ENCODE data around the gene SLC9C1. TPM values are rescaled to one million over a fixed set of nuclear protein-coding genes. Genes with fewer than 3 reads are reported as not detected.

SLC9C1 gene
- polyA plus RNA-seq, 1 experiment, result not detected

- CTCF ChIA-PET, result no interaction called here
- DNase-seq (ENCODE audit: low read depth), result no peak
- no peaks in the 10 kb centered on the region for H3K27me3 ChIP-seq (ENCODE audit: control insufficient read depth, insufficient read depth, low read length)
- POLR2A ChIA-PET, result no interaction called here
- no peaks in the 10 kb centered on the region for H3K36me3 ChIP-seq (ENCODE audit: control insufficient read depth, insufficient read depth, low read length)
- TF ChIP-seq, protein P1, sequence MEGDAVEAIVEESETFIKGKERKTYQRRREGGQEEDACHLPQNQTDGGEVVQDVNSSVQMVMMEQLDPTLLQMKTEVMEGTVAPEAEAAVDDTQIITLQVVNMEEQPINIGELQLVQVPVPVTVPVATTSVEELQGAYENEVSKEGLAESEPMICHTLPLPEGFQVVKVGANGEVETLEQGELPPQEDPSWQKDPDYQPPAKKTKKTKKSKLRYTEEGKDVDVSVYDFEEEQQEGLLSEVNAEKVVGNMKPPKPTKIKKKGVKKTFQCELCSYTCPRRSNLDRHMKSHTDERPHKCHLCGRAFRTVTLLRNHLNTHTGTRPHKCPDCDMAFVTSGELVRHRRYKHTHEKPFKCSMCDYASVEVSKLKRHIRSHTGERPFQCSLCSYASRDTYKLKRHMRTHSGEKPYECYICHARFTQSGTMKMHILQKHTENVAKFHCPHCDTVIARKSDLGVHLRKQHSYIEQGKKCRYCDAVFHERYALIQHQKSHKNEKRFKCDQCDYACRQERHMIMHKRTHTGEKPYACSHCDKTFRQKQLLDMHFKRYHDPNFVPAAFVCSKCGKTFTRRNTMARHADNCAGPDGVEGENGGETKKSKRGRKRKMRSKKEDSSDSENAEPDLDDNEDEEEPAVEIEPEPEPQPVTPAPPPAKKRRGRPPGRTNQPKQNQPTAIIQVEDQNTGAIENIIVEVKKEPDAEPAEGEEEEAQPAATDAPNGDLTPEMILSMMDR (IDR thresholded peaks at IDR 0.05; ENCODE audit: insufficient read depth, low read depth, low read length), result no peak
- H3K4me3 ChIP-seq (ENCODE audit: low read depth, low read length), result no peak overlapping the region
Observed at GRCh38 chr3:112175037-112175436, 119.0 kb downstream of the SLC9C1 start.

- no peak for DNase-seq (ENCODE audit: low read depth)
- H3K4me3 ChIP-seq (ENCODE audit: low read depth, low read length), result no peak overlapping the region
Observed at GRCh38 chr3:112171144-112171543, 122.9 kb downstream of the SLC9C1 start.

GRCh38 chr3:112170046-112170445 lies 124.0 kb downstream of the SLC9C1 start:
- DNase-seq (ENCODE audit: low read depth), result no peak
- CTCF ChIA-PET, result interaction anchor here (1.3 kb wide), 1 partner anchor 59 kb away, joined by 4 read pairs; no protein-coding TSS in a partner anchor
- TF ChIP-seq, protein P1 (IDR thresholded peaks at IDR 0.05; ENCODE audit: insufficient read depth, low read depth, low read length), result no peak
- POLR2A ChIA-PET, result no interaction called here
- Histone ChIP-seq H3K36me3 (ENCODE audit: control insufficient read depth, insufficient read depth, low read length) (no peaks in the 10 kb centered on the region), H3K4me3 (ENCODE audit: low read depth, low read length) (no peak overlapping the region), H3K27me3 (ENCODE audit: control insufficient read depth, insufficient read depth, low read length) (no peaks in the 10 kb centered on the region)

More at GRCh38 chr3:112171144-112171543, 122.9 kb downstream of the SLC9C1 start:
- ChIA-PET CTCF (no interaction called here), POLR2A (no interaction called here)
- TF ChIP-seq, protein P1 (IDR thresholded peaks at IDR 0.05; ENCODE audit: insufficient read depth, low read depth, low read length), result no peak
- no peaks in the 10 kb centered on the region for H3K27me3 ChIP-seq (ENCODE audit: control insufficient read depth, insufficient read depth, low read length)
- H3K36me3 ChIP-seq (ENCODE audit: control insufficient read depth, insufficient read depth, low read length), result no peaks in the 10 kb centered on the region

DNA sequence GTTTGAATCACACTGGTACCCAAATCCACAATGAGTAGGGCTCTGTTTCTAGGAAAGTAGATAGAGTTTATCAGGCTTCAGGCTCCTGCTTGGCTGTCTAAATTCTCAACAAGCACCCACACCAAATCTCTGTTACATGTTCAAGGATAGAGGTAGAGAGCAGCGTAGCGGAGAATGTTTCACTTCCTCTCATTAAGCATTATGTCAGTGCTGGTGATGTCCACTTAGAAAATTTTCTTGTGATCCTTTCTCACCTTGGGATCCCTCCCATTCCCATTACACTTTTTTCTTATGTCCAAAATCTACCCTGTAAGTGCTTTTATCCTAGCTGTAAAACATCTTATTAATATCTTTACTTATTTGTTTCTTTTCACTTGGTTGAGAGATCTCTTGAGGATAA lies 126.3 kb downstream of the SLC9C1 start:
- no peak for DNase-seq (ENCODE audit: low read depth)
- no peaks in the 10 kb centered on the region for H3K36me3 ChIP-seq (ENCODE audit: control insufficient read depth, insufficient read depth, low read length)
- no peaks in the 10 kb centered on the region for H3K27me3 ChIP-seq (ENCODE audit: control insufficient read depth, insufficient read depth, low read length)
- ChIA-PET CTCF (no interaction called here), POLR2A (no interaction called here)
- TF ChIP-seq, protein P1 (IDR thresholded peaks at IDR 0.05; ENCODE audit: insufficient read depth, low read depth, low read length), result no peak
- H3K4me3 ChIP-seq (ENCODE audit: low read depth, low read length), result no peak overlapping the region

GRCh38 chr3:112149136-112149535 lies 144.9 kb downstream of the SLC9C1 start:
- CTCF ChIA-PET, result interaction anchor here (1.4 kb wide), 1 partner anchor 11 kb away, joined by 8 read pairs; no protein-coding TSS in a partner anchor
- TF ChIP-seq, protein P1 (IDR thresholded peaks at IDR 0.05; ENCODE audit: insufficient read depth, low read depth, low read length), result no peak
- DNase-seq (ENCODE audit: low read depth), result no peak
- POLR2A ChIA-PET, result no interaction called here
- Histone ChIP-seq H3K36me3 (ENCODE audit: control insufficient read depth, insufficient read depth, low read length) (no peaks in the 10 kb centered on the region), H3K27me3 (ENCODE audit: control insufficient read depth, insufficient read depth, low read length) (no peaks in the 10 kb centered on the region), H3K4me3 (ENCODE audit: low read depth, low read length) (no peak overlapping the region)

Measured in BJ (cell line).